Thoracic aorta (tissue), 2 donors: ENCODE results near the gene PNPLA8. TPM values are rescaled to one million over a fixed set of nuclear protein-coding genes. Genes with fewer than 3 reads are reported as not detected.
"Not testable (repeated sequence)": the region's sequence is repeated elsewhere in the genome, so short reads cannot be mapped to it uniquely, and the experiment has no call there.

Experiments
- ATAC-seq: fragments of 150-250 bp; one replicate; pipeline ENCODE4 v1.8.0; 2017; ENCODE audit warnings: low read depth; ENCODE audit not compliant: insufficient number of reproducible peaks, low FRiP score
- DNase-seq: peaks from one replicate; pipeline ENCODE4 v3.0.0-alpha.2; 2020; ENCODE audit warnings: low spot score
- H3K27ac ChIP-seq, 2 donors: fragments of 200-600 bp; sonication (generic); 1 replicate in 1 of 2; 2 replicates in 1 of 2; pipeline ENCODE4 v1.5.1; 2016; ENCODE audit warnings: mild to moderate bottlenecking in 2 of 2, moderate library complexity in 2 of 2
- H3K27me3 ChIP-seq: fragments of 200-600 bp; sonication (generic); replicated peaks from 2 replicates; pipeline ENCODE4 v1.6.0; 2016; ENCODE audit warnings: mild to moderate bottlenecking; ENCODE audit not compliant: insufficient read depth
- H3K36me3 ChIP-seq: fragments of 200-600 bp; sonication (generic); one replicate; pipeline ENCODE4 v1.5.1; 2016
- H3K4me1 ChIP-seq, 2 donors: fragments of 200-600 bp; sonication (generic); 1 replicate in 1 of 2; 2 replicates in 1 of 2; pipeline versions ENCODE4 v1.5.1 to v1.6.0; 2016; ENCODE audit warnings: low read depth in 2 of 2, mild to moderate bottlenecking in 1 of 2; ENCODE audit not compliant: control insufficient read depth in 1 of 2
- H3K4me3 ChIP-seq: fragments of 200-600 bp; sonication (generic); 2 replicates; pipeline ENCODE4 v1.5.1; 2016; ENCODE audit warnings: mild to moderate bottlenecking
- H3K9me3 ChIP-seq: fragments of 200-600 bp; sonication (generic); 2 replicates; pipeline ENCODE4 v1.5.1; 2016
- total RNA-seq, 2 donors: library from RNA; depleted of rRNA; stranded (reverse); fragments of >200 nt; gene quantifications; one replicate each; pipeline versions ENCODE4 v1.1.0 to v1.2.3, GENCODE V29; 2016
- TF ChIP-seq, protein P1 (sequence below): fragments of 200-600 bp; sonication (generic); IDR thresholded peaks from one replicate; pipeline ENCODE4 v1.5.1; 2019; ENCODE audit warnings: antibody characterized with exemption

PNPLA8 gene
- total RNA-seq, 2 donors from 2014 or later = 29.6 to 45.8 TPM

DNA sequence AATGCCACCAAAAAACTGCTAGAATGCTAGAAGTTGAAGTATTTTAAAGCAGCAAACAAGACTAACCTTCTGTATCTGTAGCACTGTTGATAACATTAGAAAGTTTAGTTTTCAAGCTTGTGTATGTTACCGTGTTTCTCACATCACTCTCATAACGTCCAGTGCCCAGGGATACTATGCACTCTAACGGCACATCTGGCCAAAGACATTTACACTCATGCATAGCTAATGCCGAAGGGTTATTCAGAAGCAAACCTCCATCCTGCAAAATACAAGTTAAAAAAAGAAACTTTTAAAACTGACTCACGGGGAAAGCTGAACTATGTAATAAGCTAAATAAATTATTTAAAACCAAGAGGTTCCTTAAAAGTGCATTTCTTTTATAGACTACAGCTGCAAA is 46.8 kb downstream of the PNPLA8 start:
- TF ChIP-seq, protein P1, sequence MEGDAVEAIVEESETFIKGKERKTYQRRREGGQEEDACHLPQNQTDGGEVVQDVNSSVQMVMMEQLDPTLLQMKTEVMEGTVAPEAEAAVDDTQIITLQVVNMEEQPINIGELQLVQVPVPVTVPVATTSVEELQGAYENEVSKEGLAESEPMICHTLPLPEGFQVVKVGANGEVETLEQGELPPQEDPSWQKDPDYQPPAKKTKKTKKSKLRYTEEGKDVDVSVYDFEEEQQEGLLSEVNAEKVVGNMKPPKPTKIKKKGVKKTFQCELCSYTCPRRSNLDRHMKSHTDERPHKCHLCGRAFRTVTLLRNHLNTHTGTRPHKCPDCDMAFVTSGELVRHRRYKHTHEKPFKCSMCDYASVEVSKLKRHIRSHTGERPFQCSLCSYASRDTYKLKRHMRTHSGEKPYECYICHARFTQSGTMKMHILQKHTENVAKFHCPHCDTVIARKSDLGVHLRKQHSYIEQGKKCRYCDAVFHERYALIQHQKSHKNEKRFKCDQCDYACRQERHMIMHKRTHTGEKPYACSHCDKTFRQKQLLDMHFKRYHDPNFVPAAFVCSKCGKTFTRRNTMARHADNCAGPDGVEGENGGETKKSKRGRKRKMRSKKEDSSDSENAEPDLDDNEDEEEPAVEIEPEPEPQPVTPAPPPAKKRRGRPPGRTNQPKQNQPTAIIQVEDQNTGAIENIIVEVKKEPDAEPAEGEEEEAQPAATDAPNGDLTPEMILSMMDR = no peak
- Histone ChIP-seq H3K4me3 (no peak overlapping the region), H3K27ac (no peak overlapping the region), H3K36me3 (peaks cover 27% of the 10 kb centered on the region), H3K27me3 (no peaks in the 10 kb centered on the region), H3K4me1 (no peaks in the 10 kb centered on the region), H3K9me3 (no peaks in the 10 kb centered on the region)
- no peak for DNase-seq
- ATAC-seq = no peak

DNA sequence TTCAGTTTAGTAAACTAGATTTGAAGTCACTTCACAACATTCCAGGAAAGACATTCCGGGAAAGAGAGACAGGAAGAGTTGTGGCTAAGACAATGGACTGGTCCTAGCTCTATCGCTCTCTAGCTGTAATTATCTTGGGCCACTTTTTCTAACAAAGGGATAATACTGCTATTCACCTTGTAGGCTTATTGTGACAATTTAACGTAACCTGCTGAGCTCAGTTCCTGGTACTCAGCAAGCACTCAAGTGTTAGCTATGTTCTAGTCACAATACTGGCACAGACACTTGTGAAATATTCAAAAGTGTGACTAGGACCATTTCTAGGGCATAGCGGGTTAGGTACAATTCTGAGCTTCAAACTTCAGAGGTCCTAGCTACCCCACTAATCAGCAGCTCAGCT is 57.7 kb downstream of the PNPLA8 start:
- TF ChIP-seq, protein P1 = no peak
- no peaks in the 10 kb centered on the region for H3K36me3 ChIP-seq
- no peaks in the 10 kb centered on the region for H3K9me3 ChIP-seq
- DNase-seq (no peak), ATAC-seq (no peak)
- H3K4me1 ChIP-seq = no peaks in the 10 kb centered on the region
- H3K4me3 ChIP-seq = no peak overlapping the region
- no peak overlapping the region for H3K27ac ChIP-seq
- H3K27me3 ChIP-seq = no peaks in the 10 kb centered on the region

DNA sequence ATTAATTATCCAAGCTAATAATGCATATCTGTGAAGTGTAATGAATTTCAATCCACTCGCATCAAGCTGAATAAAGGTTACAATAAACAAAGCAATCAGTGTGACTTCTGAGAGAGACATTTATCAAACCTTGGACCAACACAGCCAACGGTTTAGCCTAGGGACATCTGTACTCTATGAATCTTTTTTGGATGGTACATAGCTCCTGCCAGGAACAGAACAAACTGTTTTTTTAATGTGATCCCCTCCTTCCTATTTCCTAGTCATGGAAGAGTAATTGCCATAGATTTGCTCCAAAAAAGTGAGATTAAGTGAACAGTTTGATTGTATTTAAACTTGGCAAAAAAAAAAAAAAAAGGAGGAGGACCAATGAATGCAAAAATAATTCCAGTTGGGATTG is 58.5 kb downstream of the PNPLA8 start:
- no peak for DNase-seq
- H3K36me3 ChIP-seq = no peaks in the 10 kb centered on the region
- TF ChIP-seq, protein P1 = no peak
- H3K4me3 ChIP-seq = no peak overlapping the region
- no peak for ATAC-seq
- no peak overlapping the region for H3K27ac ChIP-seq
- H3K9me3 ChIP-seq = no peaks in the 10 kb centered on the region
- no peaks in the 10 kb centered on the region for H3K4me1 ChIP-seq
- no peaks in the 10 kb centered on the region for H3K27me3 ChIP-seq

DNA sequence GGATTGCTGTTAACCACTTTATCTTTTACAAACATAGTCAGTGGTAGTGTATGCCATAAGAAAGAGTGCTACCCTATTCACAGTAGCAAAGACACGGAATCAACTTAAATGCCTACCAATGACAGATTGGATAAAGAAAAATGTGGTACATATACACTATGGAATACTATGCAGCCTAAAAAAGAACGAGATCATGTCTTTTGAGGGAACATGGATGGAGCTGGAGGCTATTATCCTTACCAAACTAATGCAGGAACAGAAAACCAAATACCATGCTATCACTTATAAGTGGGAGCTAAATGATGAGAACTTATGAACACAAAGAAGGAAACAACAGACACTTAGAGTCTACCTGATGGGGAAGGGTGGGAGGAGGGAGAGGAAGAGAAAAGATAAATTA is 59.6 kb downstream of the PNPLA8 start:
- not testable (repeated sequence) for H3K36me3 ChIP-seq, H3K4me3 ChIP-seq, H3K27me3 ChIP-seq, H3K27ac ChIP-seq, DNase-seq, H3K9me3 ChIP-seq, H3K4me1 ChIP-seq, ATAC-seq

DNA sequence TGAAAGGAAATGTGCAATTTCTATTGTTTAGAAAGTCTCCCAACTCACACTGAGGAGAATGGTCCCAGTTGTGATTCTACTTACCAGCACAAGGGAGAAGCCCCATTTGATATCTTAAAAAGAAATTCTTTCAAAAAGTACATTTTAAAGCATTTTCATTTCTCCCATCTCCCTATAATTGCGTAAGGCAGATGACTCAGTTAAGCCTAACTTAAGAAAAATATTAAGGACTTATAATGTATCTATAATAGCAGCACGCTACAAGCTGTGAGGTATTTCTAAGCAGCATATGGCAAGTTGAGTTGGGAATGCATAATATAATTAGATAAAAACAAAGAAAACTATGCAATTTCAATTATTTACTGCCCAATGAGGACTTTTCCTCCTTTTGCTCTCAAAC is 61.2 kb downstream of the PNPLA8 start:
- H3K27ac ChIP-seq = no peak overlapping the region
- TF ChIP-seq, protein P1 = no peak
- no peaks in the 10 kb centered on the region for H3K9me3 ChIP-seq
- H3K4me1 ChIP-seq = no peaks in the 10 kb centered on the region
- H3K36me3 ChIP-seq = no peaks in the 10 kb centered on the region
- peaks cover 3% of the 10 kb centered on the region for H3K27me3 ChIP-seq
- ATAC-seq (no peak), DNase-seq (no peak)
- H3K4me3 ChIP-seq = no peak overlapping the region

DNA sequence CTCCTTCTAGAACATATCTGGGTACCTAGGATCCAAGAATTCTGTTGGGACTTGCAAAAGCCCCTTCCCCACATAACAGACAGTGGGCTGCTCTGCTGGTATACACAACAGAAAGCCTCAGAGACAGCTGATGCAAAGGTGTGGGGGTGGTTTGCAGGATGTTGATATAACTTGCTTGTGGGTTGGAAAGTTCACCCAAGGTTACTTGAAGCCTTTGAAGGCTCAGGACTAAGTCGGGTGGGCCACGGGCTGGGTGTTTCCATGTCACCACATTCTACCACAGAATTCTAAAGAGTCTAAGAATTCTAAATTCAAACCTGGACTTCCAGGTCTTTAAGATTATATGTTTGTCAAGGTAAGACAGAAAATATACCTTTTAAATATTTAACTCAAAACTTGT is 62.3 kb downstream of the PNPLA8 start:
- TF ChIP-seq, protein P1 = no peak
- peaks cover 6% of the 10 kb centered on the region for H3K27me3 ChIP-seq
- no peak for ATAC-seq

More for the DNA sequence above, 62.3 kb downstream of the PNPLA8 start:
- no peaks in the 10 kb centered on the region for H3K36me3 ChIP-seq
- H3K4me1 ChIP-seq = no peaks in the 10 kb centered on the region
- DNase-seq = no peak
- no peak overlapping the region for H3K4me3 ChIP-seq
- H3K9me3 ChIP-seq = no peaks in the 10 kb centered on the region
- H3K27ac ChIP-seq = no peak overlapping the region
